BJ (cell line): ENCODE measurements around the gene ACTR3C. TPM values are rescaled to one million over a fixed set of nuclear protein-coding genes. Genes with fewer than 3 reads are reported as not detected.

ENCODE experiments used
- CTCF ChIA-PET: fragments of 350-600 bp; formaldehyde crosslinking; extraction: SDS; loops from one replicate; lab custom pipeline; 2021; ENCODE audit warnings: antibody characterized with exemption, inconsistent platforms; lab: Yijun Ruan, JAX
- POLR2A ChIA-PET: fragments of 300-600 bp; sonication (Branson Sonifier 250); formaldehyde crosslinking; extraction: SDS; loops from one replicate; lab custom pipeline; 2021; ENCODE audit warnings: antibody characterized with exemption; lab: Charles Lee
- DNase-seq: peaks from one replicate; pipeline ENCODE4 v3.0.0-alpha.2; 2011; ENCODE audit warnings: low read depth
- H3K27me3 ChIP-seq: 2 replicates; pipeline ENCODE4 v1.6.0; 2011; ENCODE audit warnings: low read length; ENCODE audit not compliant: control insufficient read depth, insufficient read depth
- H3K36me3 ChIP-seq: 2 replicates; pipeline ENCODE4 v1.5.1; 2011; ENCODE audit warnings: low read length; ENCODE audit not compliant: control insufficient read depth, insufficient read depth
- H3K4me3 ChIP-seq: 2 replicates; pipeline ENCODE4 v1.5.1; 2011; ENCODE audit warnings: low read depth, mild to moderate bottlenecking, control low read depth, low read length
- polyA plus RNA-seq: library from polyadenylated mRNA; depleted of rRNA; stranded (reverse); fragments of >200 nt; gene quantifications from 2 replicates; pipeline ENCODE4 v1.2.3, GENCODE V29; 2011
- TF ChIP-seq, protein P1 (sequence below): IDR thresholded peaks from 2 replicates; pipeline ENCODE4 v1.5.1; 2011; ENCODE audit warnings: low read depth, mild to moderate bottlenecking, control low read depth, inconsistent platforms, low read length, moderate library complexity; ENCODE audit not compliant: insufficient read depth

The ACTR3C gene
- polyA plus RNA-seq, 1 experiment: 0.60 TPM

GRCh38 chr7:150336746-150337145 is 13.4 kb upstream of the ACTR3C start:
- ChIA-PET CTCF (interaction anchor here (0.6 kb wide), 1 partner anchor 787 kb away, joined by 3 read pairs; no protein-coding TSS in a partner anchor), POLR2A (no interaction called here)
- peaks cover 10% of the 10 kb centered on the region for H3K27me3 ChIP-seq
- H3K36me3 ChIP-seq: no peaks in the 10 kb centered on the region
- TF ChIP-seq, protein P1, sequence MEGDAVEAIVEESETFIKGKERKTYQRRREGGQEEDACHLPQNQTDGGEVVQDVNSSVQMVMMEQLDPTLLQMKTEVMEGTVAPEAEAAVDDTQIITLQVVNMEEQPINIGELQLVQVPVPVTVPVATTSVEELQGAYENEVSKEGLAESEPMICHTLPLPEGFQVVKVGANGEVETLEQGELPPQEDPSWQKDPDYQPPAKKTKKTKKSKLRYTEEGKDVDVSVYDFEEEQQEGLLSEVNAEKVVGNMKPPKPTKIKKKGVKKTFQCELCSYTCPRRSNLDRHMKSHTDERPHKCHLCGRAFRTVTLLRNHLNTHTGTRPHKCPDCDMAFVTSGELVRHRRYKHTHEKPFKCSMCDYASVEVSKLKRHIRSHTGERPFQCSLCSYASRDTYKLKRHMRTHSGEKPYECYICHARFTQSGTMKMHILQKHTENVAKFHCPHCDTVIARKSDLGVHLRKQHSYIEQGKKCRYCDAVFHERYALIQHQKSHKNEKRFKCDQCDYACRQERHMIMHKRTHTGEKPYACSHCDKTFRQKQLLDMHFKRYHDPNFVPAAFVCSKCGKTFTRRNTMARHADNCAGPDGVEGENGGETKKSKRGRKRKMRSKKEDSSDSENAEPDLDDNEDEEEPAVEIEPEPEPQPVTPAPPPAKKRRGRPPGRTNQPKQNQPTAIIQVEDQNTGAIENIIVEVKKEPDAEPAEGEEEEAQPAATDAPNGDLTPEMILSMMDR: no peak
- no peak overlapping the region for H3K4me3 ChIP-seq
- DNase-seq: no peak

DNA sequence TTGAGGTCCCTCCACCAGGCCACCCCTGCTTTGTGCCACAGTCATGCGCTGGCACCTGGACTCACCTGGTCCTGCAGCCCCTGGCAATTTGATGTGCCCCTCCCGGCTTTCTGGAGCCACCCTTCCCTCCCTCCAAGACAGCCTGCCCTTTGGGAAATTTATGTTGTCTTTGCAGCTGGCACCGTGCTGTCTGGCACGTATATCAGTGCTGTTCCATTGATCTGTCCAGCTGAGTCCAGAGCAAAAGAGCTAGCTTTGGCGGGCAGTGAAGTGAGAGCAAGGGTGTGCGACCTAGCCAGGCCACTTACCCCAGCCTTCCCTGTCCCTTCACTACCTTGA is 12.4 kb upstream of the ACTR3C start:
- CTCF ChIA-PET: interaction anchor here (0.6 to 0.9 kb wide), 3 partner anchors 11 to 43 kb away, joined by 3 read pairs; partner anchors contain the start of gene ZNF775

DNA sequence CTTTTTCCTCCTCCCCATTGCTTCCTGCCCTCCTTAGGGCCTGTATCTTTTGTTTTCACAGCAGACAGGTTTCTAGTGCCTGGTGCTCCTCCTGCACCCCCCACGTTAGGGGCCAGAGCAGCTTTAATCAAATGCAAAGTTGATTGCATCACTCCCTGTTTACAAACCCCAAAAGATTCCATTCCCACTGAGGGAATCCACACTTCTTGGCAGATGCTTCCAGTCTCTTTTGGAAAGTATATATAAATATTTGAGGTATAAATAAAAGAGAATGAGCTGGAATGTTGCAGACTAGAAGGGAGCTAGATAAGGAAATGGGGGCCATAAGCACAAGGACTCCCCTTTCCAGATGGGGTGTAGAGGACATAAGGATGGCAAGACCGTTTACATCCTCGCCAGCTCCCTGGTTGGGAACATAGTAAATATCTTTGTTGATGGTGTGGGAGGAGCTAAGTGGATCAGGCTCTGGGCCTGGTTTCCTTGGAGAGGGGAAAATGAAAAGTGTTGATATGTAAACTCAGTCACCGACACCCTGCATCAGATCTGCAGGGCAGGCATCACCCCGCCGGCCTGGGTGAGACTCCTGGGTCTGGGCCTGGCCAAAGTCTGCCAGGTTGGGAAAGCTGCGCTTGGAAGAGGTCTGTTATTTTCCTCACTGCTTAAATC is 11.9 kb upstream of the ACTR3C start:
- CTCF ChIA-PET: interaction anchor here (0.6 to 0.9 kb wide), 3 partner anchors 10 to 43 kb away, joined by 3 read pairs; partner anchors contain the start of gene ZNF775
- peaks cover 2% of the 10 kb centered on the region; the same call in 1 of the 2 replicates for H3K27me3 ChIP-seq
- no peaks in the 10 kb centered on the region for H3K36me3 ChIP-seq
- TF ChIP-seq, protein P1: no peak
- POLR2A ChIA-PET: no interaction called here
- no peak overlapping the region for H3K4me3 ChIP-seq
- peak; percentile 65 for DNase-seq

More for the DNA sequence above, 12.4 kb upstream of the ACTR3C start:
- peaks cover 3% of the 10 kb centered on the region for H3K27me3 ChIP-seq
- H3K36me3 ChIP-seq: no peaks in the 10 kb centered on the region
- TF ChIP-seq, protein P1: no peak
- no peak overlapping the region for H3K4me3 ChIP-seq
- DNase-seq: no peak
- POLR2A ChIA-PET: no interaction called here

DNA sequence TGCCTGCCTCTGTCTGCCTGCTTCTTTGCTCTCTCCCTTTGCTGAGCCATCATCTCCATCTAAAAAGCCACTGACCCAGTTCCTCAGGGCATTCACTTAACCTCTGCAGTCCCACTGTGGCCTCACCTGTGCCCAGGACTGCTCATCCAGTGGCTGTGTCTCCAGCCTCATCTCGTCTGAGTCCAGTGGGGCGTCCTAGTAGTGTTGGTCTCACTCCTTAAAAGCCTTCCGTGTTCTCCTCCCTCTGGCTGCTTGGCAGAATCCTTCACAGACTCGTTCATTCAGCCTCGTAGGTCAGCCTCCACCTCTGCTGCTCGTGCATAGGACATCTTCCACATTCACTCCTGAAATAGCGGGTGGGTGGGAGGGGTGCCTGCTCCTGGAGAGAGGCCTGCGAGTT is 10.8 kb upstream of the ACTR3C start:
- Histone ChIP-seq H3K27me3 (no peaks in the 10 kb centered on the region), H3K36me3 (no peaks in the 10 kb centered on the region), H3K4me3 (no peak overlapping the region)
- TF ChIP-seq, protein P1: no peak
- DNase-seq: no peak
- POLR2A ChIA-PET: no interaction called here
- CTCF ChIA-PET: no interaction called here

DNA sequence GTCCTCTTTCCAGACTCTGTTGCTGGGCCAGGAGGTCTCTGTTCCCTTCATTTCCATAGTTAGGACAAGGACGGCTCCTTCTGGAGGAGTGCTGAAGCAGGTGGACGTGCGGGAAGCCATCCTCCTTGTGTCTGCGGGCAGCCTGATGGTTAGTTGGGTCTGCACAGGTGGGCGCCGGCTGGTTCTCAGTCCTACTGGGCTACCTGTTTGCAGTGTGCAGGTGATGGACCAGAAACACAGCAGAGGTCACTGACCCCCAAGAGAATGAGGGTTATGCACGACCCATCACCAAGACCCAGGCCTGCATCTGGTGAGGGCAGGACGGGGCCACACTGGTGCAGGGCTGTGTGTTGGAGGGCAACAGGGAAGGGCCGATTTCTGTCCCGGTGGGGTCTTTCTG is 10.3 kb upstream of the ACTR3C start:
- H3K27me3 ChIP-seq: no peaks in the 10 kb centered on the region
- ChIA-PET CTCF (no interaction called here), POLR2A (no interaction called here)
- H3K36me3 ChIP-seq: no peaks in the 10 kb centered on the region
- TF ChIP-seq, protein P1: no peak
- H3K4me3 ChIP-seq: no peak overlapping the region
- DNase-seq: no peak
